UCSD-AML1 (cell line): ENCODE data around the gene OR4M1.
"Not testable (repeated sequence)": the region's sequence is repeated elsewhere in the genome, so short reads cannot be mapped to it uniquely, and the experiment has no call there.

Experiments used
- DNase-seq: peaks from one replicate; lab custom pipeline; 2025; ENCODE audit not compliant: unreplicated experiment; lab: John Stamatoyannopoulos, UW

OR4M1 gene, protein sequence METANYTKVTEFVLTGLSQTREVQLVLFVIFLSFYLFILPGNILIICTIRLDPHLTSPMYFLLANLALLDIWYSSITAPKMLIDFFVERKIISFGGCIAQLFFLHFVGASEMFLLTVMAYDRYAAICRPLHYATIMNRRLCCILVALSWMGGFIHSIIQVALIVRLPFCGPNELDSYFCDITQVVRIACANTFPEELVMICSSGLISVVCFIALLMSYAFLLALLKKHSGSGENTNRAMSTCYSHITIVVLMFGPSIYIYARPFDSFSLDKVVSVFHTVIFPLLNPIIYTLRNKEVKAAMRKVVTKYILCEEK

DNA sequence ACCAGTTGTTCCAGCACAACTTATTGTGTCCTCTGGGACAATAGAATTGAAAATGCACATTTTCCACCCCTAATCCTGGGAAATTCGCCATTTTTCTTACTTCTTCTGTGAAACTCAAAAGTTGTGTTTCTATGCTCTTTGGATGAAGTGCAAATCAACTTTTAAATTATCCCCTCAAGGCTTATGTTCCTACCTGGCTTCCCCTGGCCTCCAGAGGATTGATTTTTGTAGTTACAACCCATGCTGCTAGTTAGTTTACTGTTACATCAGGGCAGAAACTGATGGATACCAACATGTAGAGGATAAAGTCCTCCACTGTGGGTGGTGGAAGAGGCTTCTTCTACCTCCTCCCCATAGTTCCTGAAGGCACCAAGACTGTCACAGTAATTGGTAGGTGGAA, at the start of gene OR4M1:
TSS of gene OR4M1 (plus strand) at position 301 of the 400 bp plus-strand sequence. CDS start 6,819 bp downstream, outside the sequence.
- DNase-seq: not testable (repeated sequence)

DNA sequence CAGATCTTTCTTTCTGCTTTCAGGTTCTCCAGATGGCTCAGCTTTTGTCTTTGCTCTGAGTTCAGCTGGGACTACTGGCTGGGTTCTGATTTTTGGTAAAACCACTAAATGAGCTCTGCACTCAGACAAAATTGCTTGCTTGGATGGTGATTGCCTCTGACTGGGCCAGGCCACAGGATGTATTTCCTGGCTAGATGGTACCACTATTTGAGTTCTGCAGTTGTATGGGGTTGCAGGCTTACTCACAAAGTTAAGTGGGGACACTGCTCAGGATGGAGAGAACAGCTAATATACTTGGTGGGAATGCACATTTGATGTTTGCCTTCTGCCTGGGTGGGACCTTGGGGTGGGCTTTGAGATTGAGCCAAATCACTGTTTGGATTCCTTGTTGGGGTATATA, 43.9 kb upstream of the OR4M1 start:
- no peak for DNase-seq

DNA sequence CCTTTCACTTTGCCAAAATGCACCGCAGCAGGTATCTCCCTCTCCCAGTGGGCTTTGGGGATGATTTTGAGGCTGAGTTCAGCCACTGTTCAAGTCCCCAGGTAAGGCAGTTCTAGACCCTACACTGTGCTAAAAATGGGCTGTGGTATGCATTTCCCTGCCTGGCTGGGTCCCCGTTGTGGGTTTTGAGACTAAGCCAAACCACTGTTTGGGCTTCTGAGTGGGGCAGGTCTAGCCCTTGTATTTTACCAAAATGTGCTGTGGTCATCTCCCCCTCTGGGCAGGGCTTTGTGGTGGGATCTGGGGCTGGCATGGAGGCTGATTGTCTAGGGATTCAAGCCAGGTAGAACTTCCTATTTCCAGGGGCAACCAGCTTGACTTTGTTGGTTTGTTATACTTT, 43.5 kb upstream of the OR4M1 start:
- peak; percentile 9 for DNase-seq

DNA sequence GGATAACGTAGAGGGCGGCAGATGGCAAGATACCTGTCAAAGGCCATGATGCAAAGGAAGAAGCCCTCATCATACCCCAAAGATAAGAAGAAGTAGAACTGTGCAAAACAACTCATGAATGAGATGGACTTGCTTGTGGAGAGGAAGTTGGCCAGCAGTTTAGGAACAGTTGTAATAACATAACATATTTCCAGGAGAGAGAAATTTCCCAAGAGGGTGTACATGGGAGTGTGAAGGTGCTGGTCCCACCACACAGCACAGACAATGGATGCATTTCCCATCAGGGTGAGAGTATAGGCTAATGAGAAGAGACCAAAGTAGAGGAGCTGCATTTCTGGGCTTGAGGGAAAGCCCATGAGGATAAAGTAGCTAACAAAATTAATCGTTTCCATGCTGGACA, 39.4 kb upstream of the OR4M1 start:
- DNase-seq: peak; percentile 6

DNA sequence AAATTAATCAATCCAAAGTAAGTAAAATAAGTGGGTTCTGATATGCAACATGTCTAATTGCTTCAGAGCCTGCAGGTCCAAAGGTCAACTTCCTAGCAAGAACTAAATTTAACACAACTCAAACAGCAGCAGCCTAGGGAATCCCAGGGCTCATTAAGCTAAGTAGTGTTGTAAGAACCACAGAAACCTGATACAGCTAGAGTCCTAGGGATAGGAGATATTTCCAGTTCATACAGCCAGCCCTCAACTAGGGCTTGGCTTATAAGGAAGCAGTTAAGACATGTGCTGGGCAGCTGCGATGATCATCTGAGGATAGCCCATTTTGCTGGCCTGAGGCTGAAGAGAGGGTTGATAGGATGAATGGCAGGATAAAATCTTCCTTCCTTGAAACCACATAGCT, 30.0 kb upstream of the OR4M1 start, which contains the start of gene OR4Q3:
TSS of gene OR4Q3 (plus strand) at position 316 of the 400 bp plus-strand sequence.
- no peak for DNase-seq

DNA sequence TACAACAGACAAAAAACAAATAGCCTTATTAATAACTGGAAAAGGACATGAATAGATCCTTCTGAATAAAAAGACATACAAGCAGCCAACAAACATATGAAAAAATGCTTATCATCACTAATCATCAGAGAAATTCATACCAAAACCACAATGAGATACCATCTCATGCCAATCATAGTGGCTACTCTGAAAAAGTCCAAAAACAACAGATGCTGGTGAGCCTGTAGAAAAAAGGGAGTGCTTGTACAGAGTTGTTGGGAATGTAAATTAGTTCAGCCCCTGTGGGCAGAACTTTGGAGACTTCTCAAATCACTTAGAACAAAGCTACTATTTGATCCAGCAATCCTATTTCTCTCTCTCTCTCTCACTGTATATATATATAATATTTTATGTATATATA, 21.0 kb upstream of the OR4M1 start:
- DNase-seq: not testable (repeated sequence)

DNA sequence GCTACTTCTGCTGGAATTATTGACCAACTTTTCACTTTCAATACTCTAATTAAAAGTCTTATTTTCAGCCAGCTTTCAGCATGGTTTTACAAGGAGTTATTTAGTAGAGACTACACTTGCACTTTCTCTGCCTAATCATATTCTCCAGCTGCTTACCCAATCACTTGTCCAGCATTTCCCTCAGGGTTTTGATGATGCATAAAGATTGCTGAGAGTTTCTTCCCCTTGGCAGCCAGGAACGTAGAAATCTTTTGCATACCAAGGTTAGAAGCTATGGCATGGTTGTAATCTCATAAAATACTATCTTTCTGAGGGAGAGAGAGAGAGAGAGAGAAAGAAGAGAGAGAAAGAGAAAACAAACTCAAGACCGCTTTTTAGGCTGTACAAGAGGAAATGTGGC, 19.1 kb upstream of the OR4M1 start:
- no peak for DNase-seq

DNA sequence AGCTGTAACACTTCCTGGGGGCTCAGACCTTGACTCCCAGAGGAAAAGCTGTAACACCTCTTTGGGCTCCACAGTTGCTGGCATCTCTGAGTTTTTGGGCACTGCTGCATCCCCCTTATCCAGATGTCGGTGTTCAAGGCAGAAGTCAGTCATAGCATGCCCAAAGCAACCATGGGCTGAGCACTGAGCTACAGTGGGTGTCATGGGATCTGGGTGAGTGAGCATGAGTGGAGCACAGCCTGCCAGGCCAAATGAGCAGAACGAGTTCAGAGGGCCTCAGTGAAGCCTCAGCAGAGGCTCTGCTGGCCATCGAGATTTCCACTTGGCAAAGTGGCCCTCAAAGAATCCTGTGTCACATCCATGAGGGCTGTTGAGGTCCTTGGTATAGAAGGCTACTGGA, 1.8 kb upstream of the OR4M1 start:
- DNase-seq: not testable (repeated sequence)

DNA sequence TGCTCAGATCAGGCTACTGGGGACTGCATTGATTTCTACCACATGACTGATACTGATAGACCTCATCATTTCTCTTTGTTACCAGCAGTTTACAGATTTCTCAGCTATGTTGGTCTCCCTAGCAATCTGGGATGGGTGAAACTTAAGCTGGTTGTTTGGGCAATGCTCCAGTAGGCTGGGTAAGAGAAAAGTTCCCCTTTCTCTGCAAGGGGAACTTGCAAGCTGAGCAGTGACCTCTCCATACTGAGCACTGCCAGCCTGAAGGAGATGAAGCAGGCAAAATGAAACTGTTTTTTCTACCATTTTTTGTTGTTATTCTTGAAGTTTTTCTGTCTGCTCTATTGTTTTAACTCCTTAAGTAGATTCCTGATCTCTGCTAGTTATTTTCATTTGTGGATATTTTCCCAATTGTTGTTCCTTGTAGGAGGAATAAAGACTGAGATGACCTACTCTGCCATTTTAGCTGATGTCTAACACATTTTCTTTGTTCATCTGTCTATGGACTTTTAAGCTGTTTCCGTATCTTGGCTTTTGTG, 1.3 kb upstream of the OR4M1 start:
- DNase-seq: no peak

DNA sequence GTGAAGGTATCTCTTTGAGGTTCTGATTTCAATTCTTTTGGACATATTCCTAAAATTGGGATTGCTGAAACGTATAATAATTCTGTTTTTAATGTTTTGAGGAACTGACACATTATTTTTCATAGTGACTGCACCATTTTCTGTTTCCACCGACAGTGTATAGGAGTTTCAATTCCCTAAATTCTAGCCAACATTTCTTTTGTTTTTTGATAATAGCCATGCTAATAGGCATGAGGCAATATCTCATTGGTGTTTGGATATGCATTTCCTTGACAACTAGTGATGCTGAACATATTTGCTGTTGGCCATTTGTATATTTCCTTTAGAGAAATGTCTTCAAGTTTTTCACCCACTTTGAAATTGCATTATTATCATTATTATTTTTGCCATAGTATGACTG, 850 bp upstream of the OR4M1 start:
- DNase-seq: not testable (repeated sequence)

DNA sequence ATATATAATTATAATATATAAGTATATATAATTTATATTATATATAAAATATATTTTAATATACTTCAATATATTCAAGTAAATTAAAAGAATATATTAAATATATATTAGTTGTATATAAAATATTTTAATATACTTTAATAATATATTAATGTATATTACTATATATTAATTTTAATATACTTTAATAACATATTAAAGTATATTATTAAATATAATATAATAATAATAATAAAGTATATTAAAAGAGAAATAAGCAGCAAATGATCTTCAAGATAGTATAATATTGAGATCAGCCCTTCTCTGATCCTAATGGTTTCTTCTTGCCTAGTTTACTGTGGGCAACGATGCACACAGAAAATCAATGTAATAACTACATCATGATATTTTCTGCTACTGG, 2.3 kb downstream of the OR4M1 start:
- no peak for DNase-seq

DNA sequence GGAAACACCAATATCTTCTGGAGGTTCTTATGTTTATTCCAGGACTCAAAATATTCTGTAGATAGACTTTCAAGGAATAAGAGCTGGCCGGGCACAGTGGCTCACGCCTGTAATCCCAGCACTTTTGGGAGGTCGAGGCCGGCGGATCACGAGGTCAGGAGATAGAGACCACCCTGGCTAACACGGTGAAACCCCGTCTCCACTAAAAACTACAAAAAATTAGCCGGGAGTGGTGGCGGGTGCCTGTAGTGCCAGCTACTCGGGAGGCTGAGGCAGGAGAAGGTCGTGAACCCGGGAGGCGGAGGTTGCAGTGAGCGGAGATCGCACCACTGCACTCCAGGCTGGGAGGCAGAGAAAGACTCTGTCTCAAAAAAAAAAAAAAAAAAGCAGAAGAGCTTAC, 12.5 kb downstream of the OR4M1 start:
- not testable (repeated sequence) for DNase-seq

DNA sequence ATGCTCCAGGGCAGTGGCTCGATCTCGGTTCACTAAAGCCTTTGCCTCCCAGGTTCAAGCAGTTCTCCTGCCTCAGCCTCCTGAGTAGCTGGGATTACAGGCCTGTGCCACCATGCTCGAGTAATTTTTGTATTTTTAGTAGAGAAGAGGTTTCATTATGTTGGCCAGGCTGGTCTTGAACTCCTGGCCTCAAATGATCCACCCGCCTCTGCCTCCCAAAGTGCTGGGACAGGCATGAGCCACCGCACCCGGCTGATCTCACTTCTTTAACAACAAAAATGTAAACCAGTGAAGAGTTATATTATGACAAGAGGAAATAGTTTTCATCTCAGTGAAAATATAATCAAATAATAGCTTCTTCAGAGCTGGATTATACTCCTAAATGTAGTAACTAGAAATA, 14.0 kb downstream of the OR4M1 start:
- DNase-seq: not testable (repeated sequence)

DNA sequence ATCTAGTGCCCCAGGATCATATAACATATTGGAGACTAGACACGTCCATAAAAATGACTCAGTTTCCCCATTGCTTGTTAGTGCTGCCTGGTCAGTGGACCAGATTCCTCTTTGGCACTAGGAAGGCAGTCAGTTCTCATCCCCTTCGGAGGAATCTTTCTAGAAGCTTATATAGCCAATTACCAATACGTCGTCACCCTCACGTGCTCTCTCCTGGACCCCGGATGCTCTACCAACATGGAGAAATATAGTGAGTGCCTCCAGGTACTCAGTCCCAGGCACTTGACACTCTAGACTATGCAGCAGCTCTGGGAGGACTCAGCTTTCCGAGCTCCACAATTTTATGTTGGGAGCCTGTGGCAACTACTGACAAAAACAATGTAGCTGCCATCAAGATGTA, 14.8 kb downstream of the OR4M1 start:
- DNase-seq: not testable (repeated sequence)

DNA sequence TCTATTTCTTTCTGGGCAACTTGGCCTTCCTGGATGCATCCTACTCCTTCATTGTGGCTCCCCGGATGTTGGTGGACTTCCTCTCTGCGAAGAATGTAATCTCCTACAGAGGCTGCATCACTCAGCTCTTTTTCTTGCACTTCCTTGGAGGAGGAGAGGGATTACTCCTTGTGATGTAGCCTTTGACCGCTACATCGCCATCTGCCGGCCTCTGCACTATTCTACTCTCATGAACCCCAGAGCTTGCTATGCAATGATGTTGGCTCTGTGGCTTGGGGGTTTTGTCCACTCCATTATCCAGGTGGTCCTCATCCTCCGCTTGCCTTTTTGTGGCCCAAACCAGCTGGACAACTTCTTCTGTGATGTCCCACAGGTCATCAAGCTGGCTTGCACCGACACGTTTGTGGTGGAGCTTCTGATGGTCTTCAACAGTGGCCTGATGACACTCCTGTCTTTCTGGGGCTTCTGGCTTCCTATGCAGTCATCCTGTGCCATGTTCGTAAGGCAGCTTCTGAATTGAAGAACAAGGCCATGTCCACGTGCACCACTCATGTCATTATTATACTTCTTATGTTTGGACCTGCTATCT, 23.3 kb downstream of the OR4M1 start:
- DNase-seq: peak; percentile 16

DNA sequence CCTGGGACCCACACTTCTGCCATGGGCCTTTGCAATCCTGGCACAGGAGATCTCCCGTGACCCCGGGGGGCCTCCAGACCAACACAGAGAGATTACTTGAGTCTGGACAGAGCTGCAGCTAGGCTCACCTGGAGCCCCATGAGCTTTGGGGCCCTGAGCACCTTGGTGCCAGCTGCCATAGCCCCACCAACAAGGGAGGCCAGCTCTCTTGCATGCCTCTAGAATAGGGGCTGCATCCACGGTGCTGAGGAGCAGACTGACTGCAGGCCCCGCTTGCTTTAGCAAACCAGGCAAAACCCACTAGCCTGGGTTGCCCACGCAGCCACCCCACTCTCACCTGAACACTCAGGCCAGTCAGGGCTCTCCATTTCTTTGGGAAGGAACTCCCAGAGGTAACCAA, 26.6 kb downstream of the OR4M1 start:
- DNase-seq: no peak

DNA sequence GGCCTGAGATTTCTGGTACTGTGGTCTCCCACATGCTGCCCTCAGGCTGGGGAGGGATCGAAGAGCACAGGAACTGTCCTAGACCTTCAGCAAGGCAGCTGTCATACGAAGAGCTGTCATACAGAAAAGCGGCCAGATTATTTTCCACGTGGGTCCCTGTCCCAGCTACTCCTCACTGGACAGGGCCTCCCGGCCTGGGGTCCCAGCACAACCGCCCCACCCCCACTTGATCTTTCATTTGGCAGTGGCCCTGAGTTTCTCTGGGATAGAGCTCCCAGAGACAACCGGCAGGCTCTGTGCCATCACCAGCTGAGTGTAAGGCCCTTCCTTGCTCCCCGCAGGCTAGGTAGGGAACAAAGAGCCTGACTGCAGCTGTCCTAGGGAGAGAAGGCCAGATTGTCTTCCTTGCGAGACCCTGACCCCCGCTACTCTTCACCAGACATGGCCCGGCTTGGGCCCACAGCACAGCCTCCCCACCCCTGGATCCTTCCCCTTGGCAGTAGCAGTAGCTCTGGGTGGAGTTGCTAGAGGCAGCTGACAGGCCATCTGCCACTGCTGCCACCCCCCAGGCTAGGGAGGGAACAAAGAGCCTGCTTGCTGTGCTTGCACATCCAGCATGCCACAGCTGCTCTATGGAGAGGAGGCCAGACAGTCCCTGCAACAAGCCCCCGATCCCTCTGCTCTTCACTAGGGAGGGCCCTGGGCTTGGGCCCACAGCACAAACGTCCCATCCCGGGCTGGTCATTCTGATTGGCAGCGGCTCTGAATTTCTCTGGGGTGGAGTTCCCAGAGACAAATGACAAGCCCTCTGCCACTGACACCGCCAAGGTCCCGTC, 27.2 kb downstream of the OR4M1 start:
- peak; percentile 12 for DNase-seq

DNA sequence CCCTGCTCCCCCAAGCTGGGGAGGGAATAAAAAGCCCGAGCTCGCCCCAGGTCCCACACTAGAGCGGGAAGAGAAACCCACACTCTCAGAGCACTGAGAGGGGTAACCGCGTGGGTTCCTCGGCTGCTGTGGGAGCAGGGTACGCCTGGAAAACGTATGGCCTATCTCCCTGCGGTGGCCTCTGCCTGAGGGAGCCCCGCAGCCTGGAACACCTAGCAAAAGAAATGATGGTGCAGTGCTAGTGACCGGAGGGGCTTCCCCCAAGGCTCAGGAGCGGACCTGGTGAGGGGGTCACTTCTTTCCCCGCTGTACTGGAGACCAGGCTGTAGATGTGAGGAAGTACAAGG, 27.8 kb downstream of the OR4M1 start:
- DNase-seq: peak; percentile 12

DNA sequence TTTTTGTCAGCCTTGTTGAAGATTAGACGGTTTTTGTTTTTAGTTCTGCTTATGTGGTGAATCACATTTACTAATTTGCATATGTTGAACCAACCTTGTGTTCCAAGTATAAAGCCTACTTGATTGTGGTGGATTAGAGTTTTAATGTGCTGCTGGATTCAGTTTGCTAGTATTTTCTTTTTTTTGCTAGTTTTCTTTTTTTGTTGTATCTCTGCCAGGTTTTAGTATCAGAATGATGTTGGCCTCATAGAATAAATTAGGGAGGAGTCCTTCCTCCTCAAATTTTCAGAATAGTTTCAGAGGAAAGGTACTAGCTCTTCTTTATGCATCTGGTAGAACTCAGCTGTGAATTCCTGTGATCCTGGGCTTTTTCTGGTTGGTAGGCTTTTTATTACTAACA, 30.2 kb downstream of the OR4M1 start, which contains the start of gene OR4N2:
TSS of gene OR4N2 (plus strand) at position 301 of the 400 bp plus-strand sequence. CDS start 23,679 bp downstream, outside the sequence.
- not testable (repeated sequence) for DNase-seq

DNA sequence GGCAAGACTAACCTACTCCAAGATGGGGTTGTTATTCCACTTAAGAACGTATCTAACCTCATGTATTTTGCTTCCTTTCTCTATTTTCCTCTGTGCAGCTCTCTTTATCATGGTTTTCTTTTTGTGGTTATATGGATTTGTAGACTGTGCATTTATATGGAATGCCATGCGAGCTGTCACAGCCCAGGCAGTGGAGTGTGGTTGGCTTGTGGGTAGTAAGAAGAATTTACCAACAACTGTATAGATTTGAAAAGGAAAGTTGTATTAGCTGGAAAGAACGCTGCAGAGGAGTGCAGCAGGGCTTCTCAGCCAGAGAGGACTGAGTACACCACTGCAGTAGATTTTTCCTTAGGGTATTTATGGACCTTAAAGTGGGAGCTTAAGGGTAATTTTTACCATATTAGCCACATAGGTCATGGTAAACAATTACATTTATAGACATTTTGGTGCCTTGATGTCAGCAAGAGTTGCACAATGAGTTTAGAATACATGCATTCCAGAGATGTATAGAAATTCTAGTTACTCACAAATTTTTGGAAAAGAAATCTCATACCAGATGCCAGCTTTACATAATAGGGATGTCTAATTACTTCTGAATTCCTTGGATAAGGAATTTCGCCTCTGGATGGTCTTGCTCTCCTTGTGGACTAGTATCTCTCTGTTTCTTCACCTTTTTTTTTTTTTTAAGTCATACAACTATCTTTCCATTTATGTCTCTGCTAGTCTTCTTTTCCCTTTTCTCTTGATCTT, 40.0 kb downstream of the OR4M1 start:
- DNase-seq: not testable (repeated sequence)

DNA sequence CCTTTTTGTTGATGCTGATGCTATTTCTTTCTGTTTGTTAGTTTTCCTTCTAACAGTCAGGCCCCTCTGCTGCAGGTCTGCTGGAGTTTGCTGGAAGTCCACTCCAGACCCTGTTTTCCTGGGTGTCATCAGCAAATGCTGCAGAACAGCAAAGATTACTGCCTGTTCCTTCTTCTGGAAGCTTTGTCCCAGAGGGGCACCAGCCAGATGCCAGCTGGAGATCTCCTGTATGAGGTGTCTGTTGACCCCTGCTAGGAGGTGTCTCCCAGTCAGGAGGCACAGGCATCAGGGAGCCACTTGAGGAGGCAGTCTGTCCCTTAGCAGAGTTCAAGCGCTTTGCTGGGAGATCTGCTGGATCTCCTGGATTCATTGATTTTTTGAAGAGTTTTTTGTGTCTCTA, 46.6 kb downstream of the OR4M1 start:
- not testable (repeated sequence) for DNase-seq
